Bronchial smooth muscle cell (primary cell): Measurements from ENCODE around the gene ZNF446. TPM values are rescaled to one million over a fixed set of nuclear protein-coding genes. Genes with fewer than 3 reads are reported as not detected.

Experiments
- total RNA-seq: library from RNA; depleted of rRNA; stranded (reverse); fragments of >200 nt; gene quantifications from 2 replicates; pipeline ENCODE4 v1.2.1, GENCODE V29; 2014

Gene ZNF446
- 6.0 and 8.5 TPM in 2 replicates for total RNA-seq

GRCh38 chr19:58475714-58476497 is at the start of gene ZNF446:
Gene ZNF446 (plus strand): TSS chr19:58476352. CDS start chr19:58477219, 867 bp downstream.

GRCh38 chr19:58439576-58440554 is 36.3 kb upstream of the ZNF446 start, which contains the start of gene ZNF132:
Gene ZNF132 (minus strand): TSS chr19:58440153. CDS start chr19:58439821, 332 bp downstream.

GRCh38 chr19:58451358-58452101 is 24.6 kb upstream of the ZNF446 start, which contains the start of gene ZNF324B:
Gene ZNF324B (plus strand): TSS chr19:58451622. CDS start chr19:58453702, 2,080 bp downstream.

GRCh38 chr19:58466760-58467589 is 9.2 kb upstream of the ZNF446 start, which contains the start of gene ZNF324:
Gene ZNF324 (plus strand): TSS chr19:58467080. CDS start chr19:58469186, 2,106 bp downstream.

GRCh38 chr19:58511353-58512208 is 35.4 kb downstream of the ZNF446 start, which contains the start of gene SLC27A5:
Gene SLC27A5 (minus strand): TSS chr19:58511992. CDS start chr19:58511955, 37 bp downstream.

GRCh38 chr19:58519355-58520256 is 43.5 kb downstream of the ZNF446 start, which contains the start of gene ZBTB45:
Gene ZBTB45 (minus strand): TSS chr19:58519810. CDS start chr19:58517673, 2,137 bp downstream.

Other genes starting within 250 kb of the ZNF446 start
- gene ZNF544, start 247.4 kb upstream of the ZNF446 start, total RNA-seq = 25.5 TPM in 2 replicates
- gene ZNF8, start 197.4 kb upstream of the ZNF446 start, total RNA-seq = 2.2 and 2.7 TPM in 2 replicates
- gene ERVK3-1, start 171.0 kb upstream of the ZNF446 start, total RNA-seq = 25.4 and 31.8 TPM in 2 replicates
- gene ZSCAN22, start 149.4 kb upstream of the ZNF446 start, total RNA-seq = 1.4 and 2.9 TPM in 2 replicates
- 13.9 and 19.7 TPM in 2 replicates for gene A1BG, start 122.9 kb upstream of the ZNF446 start, total RNA-seq
- 0.79 and 1.7 TPM in 2 replicates for gene ZNF497, start 113.6 kb upstream of the ZNF446 start, total RNA-seq
- gene ZNF837, start 95.3 kb upstream of the ZNF446 start, total RNA-seq = 1.2 and 2.0 TPM in 2 replicates
- 2,454 and 4,367 TPM in 2 replicates for gene RPS5, start 89.1 kb upstream of the ZNF446 start, total RNA-seq
- gene RNF225, start 80.7 kb upstream of the ZNF446 start, total RNA-seq = 0.16 and 0.17 TPM in 2 replicates
- gene ZNF584, start 67.7 kb upstream of the ZNF446 start, total RNA-seq = 12.6 and 12.7 TPM in 2 replicates
- gene ZNF132, start 36.2 kb upstream of the ZNF446 start, total RNA-seq = 9.1 and 10.4 TPM in 2 replicates
- 8.0 and 11.3 TPM in 2 replicates for gene ZNF324B, start 24.7 kb upstream of the ZNF446 start, total RNA-seq
- gene ZNF324, start 9.3 kb upstream of the ZNF446 start, total RNA-seq = 9.9 and 15.6 TPM in 2 replicates
- 10.1 and 14.0 TPM in 2 replicates for gene SLC27A5, start 35.6 kb downstream of the ZNF446 start, total RNA-seq
- 5.8 and 7.2 TPM in 2 replicates for gene ZBTB45, start 43.5 kb downstream of the ZNF446 start, total RNA-seq
- 355 and 415 TPM in 2 replicates for gene TRIM28, start 67.7 kb downstream of the ZNF446 start, total RNA-seq
- gene CHMP2A, start 78.8 kb downstream of the ZNF446 start, total RNA-seq = 177 and 204 TPM in 2 replicates
- gene UBE2M, start 82.3 kb downstream of the ZNF446 start, total RNA-seq = 69.5 and 80.7 TPM in 2 replicates
- 12.8 and 19.1 TPM in 2 replicates for gene MZF1, start 97.0 kb downstream of the ZNF446 start, total RNA-seq